Fibroblast of lung (primary cell): ENCODE results near the gene RPS14. TPM values are rescaled to one million over a fixed set of nuclear protein-coding genes. Genes with fewer than 3 reads are reported as not detected.
"Not testable (repeated sequence)": the region's sequence is repeated elsewhere in the genome, so short reads cannot be mapped to it uniquely, and the experiment has no call there.

Experiments
- DNase-seq, 2 donors: peaks; one replicate each; pipeline versions ENCODE4 v3.0.0 to v3.0.0-alpha.2; 2010; ENCODE audit warnings: low read depth in 2 of 2
- H2AFZ ChIP-seq: 2 replicates; pipeline ENCODE4 v1.5.1; 2012; ENCODE audit warnings: low read length, control low read depth, inconsistent platforms
- H3K27ac ChIP-seq: 2 replicates; pipeline ENCODE4 v1.5.1; 2011; ENCODE audit warnings: low read length, control low read depth; ENCODE audit not compliant: insufficient read depth
- H3K27me3 ChIP-seq: 2 replicates; pipeline ENCODE4 v1.5.1; 2011; ENCODE audit warnings: mild to moderate bottlenecking, low read length; ENCODE audit not compliant: control insufficient read depth, insufficient read depth
- H3K36me3 ChIP-seq: 2 replicates; pipeline ENCODE4 v1.5.1; 2011; ENCODE audit warnings: low read length; ENCODE audit not compliant: control insufficient read depth, insufficient read depth
- H3K4me1 ChIP-seq: 2 replicates; pipeline ENCODE4 v1.5.1; 2011; ENCODE audit warnings: low read length; ENCODE audit not compliant: control insufficient read depth, insufficient read depth; ENCODE audit errors: extremely low read depth
- H3K4me2 ChIP-seq: 2 replicates; pipeline ENCODE4 v1.5.1; 2011; ENCODE audit warnings: low read length, control low read depth; ENCODE audit not compliant: insufficient read depth; ENCODE audit errors: extremely low read depth
- H3K4me3 ChIP-seq, 4 experiments: fragments of 200-600 bp in 1 of 4; sonication (generic) in 1 of 4; replicated peaks in 1 of 4; 2 replicates each; pipeline ENCODE4 v1.5.1; 2011 to 2016; ENCODE audit warnings: low read length in 4 of 4, low read depth in 3 of 4, mild to moderate bottlenecking in 3 of 4, control low read depth in 2 of 4, inconsistent platforms in 1 of 4, mixed read lengths in 1 of 4; ENCODE audit not compliant: insufficient read depth in 1 of 4; ENCODE audit errors: control extremely low read depth in 1 of 4
- H3K79me2 ChIP-seq: 2 replicates; pipeline ENCODE4 v1.5.1; 2012; ENCODE audit warnings: mild to moderate bottlenecking, low read length, inconsistent platforms; ENCODE audit not compliant: control insufficient read depth, insufficient read depth
- H3K9ac ChIP-seq: 2 replicates; pipeline ENCODE4 v1.5.1; 2011; ENCODE audit warnings: mild to moderate bottlenecking, low read length, control low read depth; ENCODE audit not compliant: insufficient read depth
- H3K9me3 ChIP-seq: 2 replicates; pipeline ENCODE4 v1.5.1; 2012; ENCODE audit warnings: low read depth, low read length; ENCODE audit not compliant: control insufficient read depth, insufficient read depth
- H4K20me1 ChIP-seq: 2 replicates; pipeline ENCODE4 v1.5.1; 2011; ENCODE audit warnings: low read length; ENCODE audit not compliant: control insufficient read depth, insufficient read depth; ENCODE audit errors: extremely low read depth
- EZH2 ChIP-seq: IDR thresholded peaks from 2 replicates; pipeline ENCODE4 v1.5.1; 2012; ENCODE audit warnings: low read length, control low read depth, mild to moderate bottlenecking; ENCODE audit errors: missing control alignments
- polyA plus RNA-seq, 2 donors: library from polyadenylated mRNA; depleted of rRNA in 1 of 2; stranded (reverse) in 1 of 2; unstranded in 1 of 2; fragments of >200 nt; gene quantifications; 2 replicates each; pipeline ENCODE4 v1.2.1, GENCODE V29; 2011 to 2012; ENCODE audit warnings: missing spikeins in 1 of 2
- total RNA-seq: library from RNA; depleted of rRNA; stranded (reverse); fragments of >200 nt; gene quantifications from 2 replicates; pipeline ENCODE4 v1.2.1, GENCODE V29; 2014
- TF ChIP-seq, protein P1 (sequence below), 2 donors: IDR thresholded peaks in 1 of 2; conservative IDR thresholded peaks in 1 of 2; 1 replicate in 1 of 2; 2 replicates in 1 of 2; pipeline ENCODE4 v1.5.1; 2011 to 2012; ENCODE audit warnings: low read length in 2 of 2, control low read depth in 1 of 2, inconsistent platforms in 1 of 2, low read depth in 1 of 2, mild to moderate bottlenecking in 1 of 2

The RPS14 gene
- total and polyA plus RNA-seq, 2 donors (not counting 1 experiment from before 2014, with no cell fraction given), result 1,962 to 5,623 TPM

DNA sequence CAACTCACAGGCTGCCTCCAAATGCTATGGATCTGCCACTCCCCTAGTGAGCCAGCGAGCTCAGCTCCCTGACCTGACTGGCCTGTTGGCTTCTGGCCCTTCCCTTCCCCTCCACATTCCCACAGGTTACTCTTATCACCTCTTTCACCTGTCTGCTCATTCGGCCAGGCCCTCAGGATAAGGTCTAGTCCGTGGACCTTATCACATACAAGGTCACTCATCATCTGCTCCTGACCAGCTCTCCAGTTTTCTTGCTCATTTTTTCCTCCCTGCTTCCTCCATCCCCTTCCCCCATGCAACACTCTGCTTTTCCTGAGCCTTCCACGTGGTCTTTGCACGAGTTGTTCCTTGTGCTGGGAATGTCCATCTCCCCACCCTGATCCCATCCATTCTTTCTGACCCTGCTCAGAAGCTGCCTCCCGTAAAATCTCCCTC lies 32.5 kb upstream of the RPS14 start:
- Histone ChIP-seq H3K36me3 (no peaks in the 10 kb centered on the region), H3K27ac (no peak overlapping the region), H3K9ac (no peak overlapping the region), H3K27me3 (no peaks in the 10 kb centered on the region), H3K9me3 (no peaks in the 10 kb centered on the region), H3K4me3 (no peak overlapping the region), H3K4me2 (no peak overlapping the region), H3K79me2 (peaks cover 20% of the 10 kb centered on the region), H2AFZ (no peak overlapping the region), H4K20me1 (no peaks in the 10 kb centered on the region), H3K4me1 (peaks cover 7% of the 10 kb centered on the region)
- no peak for TF ChIP-seq EZH2
- TF ChIP-seq, protein P1, sequence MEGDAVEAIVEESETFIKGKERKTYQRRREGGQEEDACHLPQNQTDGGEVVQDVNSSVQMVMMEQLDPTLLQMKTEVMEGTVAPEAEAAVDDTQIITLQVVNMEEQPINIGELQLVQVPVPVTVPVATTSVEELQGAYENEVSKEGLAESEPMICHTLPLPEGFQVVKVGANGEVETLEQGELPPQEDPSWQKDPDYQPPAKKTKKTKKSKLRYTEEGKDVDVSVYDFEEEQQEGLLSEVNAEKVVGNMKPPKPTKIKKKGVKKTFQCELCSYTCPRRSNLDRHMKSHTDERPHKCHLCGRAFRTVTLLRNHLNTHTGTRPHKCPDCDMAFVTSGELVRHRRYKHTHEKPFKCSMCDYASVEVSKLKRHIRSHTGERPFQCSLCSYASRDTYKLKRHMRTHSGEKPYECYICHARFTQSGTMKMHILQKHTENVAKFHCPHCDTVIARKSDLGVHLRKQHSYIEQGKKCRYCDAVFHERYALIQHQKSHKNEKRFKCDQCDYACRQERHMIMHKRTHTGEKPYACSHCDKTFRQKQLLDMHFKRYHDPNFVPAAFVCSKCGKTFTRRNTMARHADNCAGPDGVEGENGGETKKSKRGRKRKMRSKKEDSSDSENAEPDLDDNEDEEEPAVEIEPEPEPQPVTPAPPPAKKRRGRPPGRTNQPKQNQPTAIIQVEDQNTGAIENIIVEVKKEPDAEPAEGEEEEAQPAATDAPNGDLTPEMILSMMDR (conservative IDR thresholded peaks at IDR 0.05 in 1 of 2, IDR thresholded peaks at IDR 0.05 in 1 of 2; ENCODE audit: low read depth in 1 of 2, low read length in 2 of 2), result no peak
- DNase-seq, result no peak

DNA sequence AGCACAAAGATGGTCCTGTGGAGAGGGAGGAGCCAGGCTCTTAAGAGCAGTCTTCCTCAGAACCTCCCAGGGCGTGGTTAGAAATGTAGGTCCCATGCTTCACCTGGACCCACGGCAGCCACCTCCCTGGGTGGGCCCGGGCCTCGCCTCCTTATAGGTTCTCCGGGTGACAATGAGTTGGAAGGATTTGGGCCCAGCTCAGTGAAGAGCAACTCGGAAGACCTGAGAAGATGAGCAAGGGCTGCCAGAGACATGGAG lies 32.1 kb upstream of the RPS14 start:
- Histone ChIP-seq H2AFZ (no peak overlapping the region), H3K27ac (no peak overlapping the region), H3K4me3 (no peak overlapping the region), H3K79me2 (peaks cover 17% of the 10 kb centered on the region), H3K9ac (no peak overlapping the region), H3K36me3 (no peaks in the 10 kb centered on the region), H3K4me2 (no peak overlapping the region), H3K27me3 (no peaks in the 10 kb centered on the region), H3K9me3 (no peaks in the 10 kb centered on the region), H3K4me1 (peaks cover 8% of the 10 kb centered on the region), H4K20me1 (no peaks in the 10 kb centered on the region)
- TF ChIP-seq, protein P1 (conservative IDR thresholded peaks at IDR 0.05 in 1 of 2, IDR thresholded peaks at IDR 0.05 in 1 of 2; ENCODE audit: low read depth in 1 of 2, low read length in 2 of 2), result no peak
- no peak for TF ChIP-seq EZH2
- DNase-seq, result no peak

GRCh38 chr5:150479416-150479815 lies 29.9 kb upstream of the RPS14 start:
- Histone ChIP-seq H4K20me1 (no peaks in the 10 kb centered on the region), H3K79me2 (no peaks in the 10 kb centered on the region), H3K36me3 (no peaks in the 10 kb centered on the region), H3K9me3 (no peaks in the 10 kb centered on the region), H3K4me3 (no peak overlapping the region), H2AFZ (no peak overlapping the region), H3K4me1 (peaks cover 13% of the 10 kb centered on the region), H3K4me2 (no peak overlapping the region), H3K9ac (no peak overlapping the region), H3K27ac (no peak overlapping the region), H3K27me3 (no peaks in the 10 kb centered on the region)
- no peak for TF ChIP-seq EZH2
- TF ChIP-seq, protein P1 (conservative IDR thresholded peaks at IDR 0.05 in 1 of 2, IDR thresholded peaks at IDR 0.05 in 1 of 2; ENCODE audit: low read depth in 1 of 2, low read length in 2 of 2), result no peak
- DNase-seq, result no peak

DNA sequence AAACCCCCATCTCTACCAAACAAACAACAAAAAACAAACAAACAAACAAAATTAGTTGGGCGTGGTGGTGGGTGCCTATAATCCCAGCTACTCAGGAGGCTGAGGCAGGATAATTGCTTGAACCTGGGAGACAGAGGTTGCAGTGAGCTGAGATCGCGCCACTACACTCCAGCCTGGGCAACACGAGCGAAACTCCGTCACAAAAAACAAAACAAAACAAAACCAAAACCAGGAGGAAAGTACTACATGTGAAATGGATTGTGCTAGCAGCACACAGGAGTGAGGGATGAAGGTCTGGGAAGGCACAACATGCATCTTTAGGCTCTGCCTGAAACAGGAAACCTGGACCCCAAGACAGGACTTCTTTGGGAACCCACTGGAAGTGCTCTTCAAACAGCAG lies 27.0 kb upstream of the RPS14 start:
- H3K4me3 ChIP-seq, H3K9ac ChIP-seq, H3K79me2 ChIP-seq, H3K27ac ChIP-seq, H2AFZ ChIP-seq, H3K27me3 ChIP-seq, H3K4me2 ChIP-seq, H3K36me3 ChIP-seq, H4K20me1 ChIP-seq, DNase-seq, H3K9me3 ChIP-seq: not testable (repeated sequence)
- peaks cover 34% of the 10 kb centered on the region for H3K4me1 ChIP-seq
